Measurements from ENCODE around the gene ZBED4. TPM values are rescaled to one million over a fixed set of nuclear protein-coding genes. Genes with fewer than 3 reads are reported as not detected.

ZBED4 gene
- total and polyA plus RNA-seq, 2 experiments from 2014 or later = 8.5 to 31.9 TPM

DNA sequence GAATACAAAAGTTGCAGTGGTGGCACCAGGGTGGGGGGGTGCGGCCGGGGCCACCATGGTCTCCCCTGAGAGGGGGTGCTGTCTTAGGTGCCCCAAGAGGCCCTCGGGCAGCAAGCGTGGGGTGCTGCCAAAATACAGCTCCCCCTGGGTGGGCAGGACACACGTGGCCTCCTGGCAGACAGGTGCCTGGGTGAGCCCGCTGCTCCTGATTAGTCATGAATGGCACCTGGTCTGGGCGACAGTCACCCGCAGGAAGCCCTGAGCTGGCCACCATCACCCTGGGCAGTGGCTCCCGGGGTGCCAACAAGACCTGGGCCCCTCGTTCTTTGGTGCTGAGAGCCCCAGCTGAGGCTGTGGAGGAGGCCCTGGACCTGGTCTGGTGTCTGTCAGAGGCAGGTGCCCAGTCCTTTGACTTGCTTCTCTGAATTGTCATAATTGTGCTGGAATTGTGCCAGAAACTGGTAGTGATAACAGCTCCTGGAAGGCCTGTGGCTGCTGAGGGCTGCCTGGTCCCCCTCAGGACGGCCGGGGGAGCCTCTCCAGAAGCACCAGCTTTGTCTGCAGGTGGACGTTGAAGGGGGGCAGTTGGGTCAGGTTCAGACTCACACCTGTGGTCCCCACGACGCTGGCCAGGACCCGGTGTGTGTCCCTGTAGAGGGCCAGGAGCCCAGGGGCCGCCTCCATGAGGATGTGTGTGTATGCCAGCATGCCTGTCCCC is 49.8 kb downstream of the ZBED4 start:
- H4K20me1 ChIP-seq (replicated peaks; ENCODE audit: insufficient read depth) = no peaks in the 10 kb centered on the region
- Mint-ChIP-seq H3K36me3 (ENCODE audit: low read depth) (peaks cover 62% of the 10 kb centered on the region), H3K4me1 (0 out of 3 replicates have a peak, but pooled peaks cover 3% of the 10 kb centered on the region), H3K9me3 (peaks cover 18% of the 10 kb centered on the region), H3K27me3 (ENCODE audit: insufficient read depth, low read depth, poor library complexity) (peaks cover 18% of the 10 kb centered on the region), H3K27ac (no peak overlapping the region), H3K4me3 (no peak overlapping the region)
- ATAC-seq (no peak), DNase-seq (ENCODE audit: low spot score) (no peak)
- TF ChIP-seq EZH2phosphoT487 (IDR thresholded peaks at IDR 0.05; ENCODE audit: unreplicated experiment) (no peak), ZNF331 (CRISPR knock-in tag; IDR thresholded peaks at IDR 0.05; ENCODE audit: low read depth) (no peak)
- TF ChIP-seq, protein P1, sequence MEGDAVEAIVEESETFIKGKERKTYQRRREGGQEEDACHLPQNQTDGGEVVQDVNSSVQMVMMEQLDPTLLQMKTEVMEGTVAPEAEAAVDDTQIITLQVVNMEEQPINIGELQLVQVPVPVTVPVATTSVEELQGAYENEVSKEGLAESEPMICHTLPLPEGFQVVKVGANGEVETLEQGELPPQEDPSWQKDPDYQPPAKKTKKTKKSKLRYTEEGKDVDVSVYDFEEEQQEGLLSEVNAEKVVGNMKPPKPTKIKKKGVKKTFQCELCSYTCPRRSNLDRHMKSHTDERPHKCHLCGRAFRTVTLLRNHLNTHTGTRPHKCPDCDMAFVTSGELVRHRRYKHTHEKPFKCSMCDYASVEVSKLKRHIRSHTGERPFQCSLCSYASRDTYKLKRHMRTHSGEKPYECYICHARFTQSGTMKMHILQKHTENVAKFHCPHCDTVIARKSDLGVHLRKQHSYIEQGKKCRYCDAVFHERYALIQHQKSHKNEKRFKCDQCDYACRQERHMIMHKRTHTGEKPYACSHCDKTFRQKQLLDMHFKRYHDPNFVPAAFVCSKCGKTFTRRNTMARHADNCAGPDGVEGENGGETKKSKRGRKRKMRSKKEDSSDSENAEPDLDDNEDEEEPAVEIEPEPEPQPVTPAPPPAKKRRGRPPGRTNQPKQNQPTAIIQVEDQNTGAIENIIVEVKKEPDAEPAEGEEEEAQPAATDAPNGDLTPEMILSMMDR (conservative IDR thresholded peaks at IDR 0.05; ENCODE audit: low read depth in 2 of 2) = no peak
- no peaks in the 10 kb centered on the region for H3K9me2 ChIP-seq (ENCODE audit: insufficient read depth)
- H3K4me2 ChIP-seq = no peak overlapping the region
- H2AFZ ChIP-seq = no peak overlapping the region
- H3F3A ChIP-seq (replicated peaks; ENCODE audit: low read depth) = peaks cover 21% of the 10 kb centered on the region
- H3K4me3 ChIP-seq = no peak overlapping the region
- H3K79me2 ChIP-seq (replicated peaks; ENCODE audit: insufficient read depth) = no peaks in the 10 kb centered on the region
- H3K27me3 ChIP-seq (ENCODE audit: insufficient read depth) = no peaks in the 10 kb centered on the region
- H3K27ac ChIP-seq (ENCODE audit: low read depth) = no peak overlapping the region
- H3K36me3 ChIP-seq (ENCODE audit: insufficient read depth) = no peaks in the 10 kb centered on the region
- no peaks in the 10 kb centered on the region for H3K4me1 ChIP-seq (ENCODE audit: insufficient read depth)

DNA sequence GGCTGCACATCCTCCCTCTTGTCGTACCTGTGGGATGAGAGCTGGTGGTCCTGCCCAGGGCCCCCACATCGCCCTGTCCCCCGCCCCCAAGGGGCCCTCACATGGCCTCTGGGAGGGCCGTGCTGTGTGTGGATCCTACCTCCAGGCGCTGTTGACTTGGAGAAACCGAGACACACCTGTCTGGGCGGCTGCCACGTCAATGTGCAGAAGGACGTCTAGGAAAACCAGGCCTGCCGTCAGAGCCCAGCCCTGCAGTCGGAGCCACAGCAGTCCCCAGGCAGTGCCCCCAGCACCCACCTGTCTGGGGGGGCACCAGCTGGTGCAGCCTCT is 50.4 kb downstream of the ZBED4 start:
- peaks cover 59% of the 10 kb centered on the region for H3K36me3 Mint-ChIP-seq (ENCODE audit: low read depth)
- Histone ChIP-seq H3K79me2 (replicated peaks; ENCODE audit: insufficient read depth) (no peaks in the 10 kb centered on the region), H3K27me3 (ENCODE audit: insufficient read depth) (no peaks in the 10 kb centered on the region), H3F3A (replicated peaks; ENCODE audit: low read depth) (peaks cover 21% of the 10 kb centered on the region), H3K4me3 (no peak overlapping the region), H3K4me1 (ENCODE audit: insufficient read depth) (no peaks in the 10 kb centered on the region), H3K4me2 (no peak overlapping the region), H3K27ac (ENCODE audit: low read depth) (no peak overlapping the region), H4K20me1 (replicated peaks; ENCODE audit: insufficient read depth) (no peaks in the 10 kb centered on the region), H2AFZ (no peak overlapping the region), H3K9me2 (ENCODE audit: insufficient read depth) (no peaks in the 10 kb centered on the region), H3K36me3 (ENCODE audit: insufficient read depth) (no peaks in the 10 kb centered on the region)
- no peak overlapping the region for H3K4me3 Mint-ChIP-seq
- no peak overlapping the region for H3K27ac Mint-ChIP-seq
- TF ChIP-seq, protein P2, sequence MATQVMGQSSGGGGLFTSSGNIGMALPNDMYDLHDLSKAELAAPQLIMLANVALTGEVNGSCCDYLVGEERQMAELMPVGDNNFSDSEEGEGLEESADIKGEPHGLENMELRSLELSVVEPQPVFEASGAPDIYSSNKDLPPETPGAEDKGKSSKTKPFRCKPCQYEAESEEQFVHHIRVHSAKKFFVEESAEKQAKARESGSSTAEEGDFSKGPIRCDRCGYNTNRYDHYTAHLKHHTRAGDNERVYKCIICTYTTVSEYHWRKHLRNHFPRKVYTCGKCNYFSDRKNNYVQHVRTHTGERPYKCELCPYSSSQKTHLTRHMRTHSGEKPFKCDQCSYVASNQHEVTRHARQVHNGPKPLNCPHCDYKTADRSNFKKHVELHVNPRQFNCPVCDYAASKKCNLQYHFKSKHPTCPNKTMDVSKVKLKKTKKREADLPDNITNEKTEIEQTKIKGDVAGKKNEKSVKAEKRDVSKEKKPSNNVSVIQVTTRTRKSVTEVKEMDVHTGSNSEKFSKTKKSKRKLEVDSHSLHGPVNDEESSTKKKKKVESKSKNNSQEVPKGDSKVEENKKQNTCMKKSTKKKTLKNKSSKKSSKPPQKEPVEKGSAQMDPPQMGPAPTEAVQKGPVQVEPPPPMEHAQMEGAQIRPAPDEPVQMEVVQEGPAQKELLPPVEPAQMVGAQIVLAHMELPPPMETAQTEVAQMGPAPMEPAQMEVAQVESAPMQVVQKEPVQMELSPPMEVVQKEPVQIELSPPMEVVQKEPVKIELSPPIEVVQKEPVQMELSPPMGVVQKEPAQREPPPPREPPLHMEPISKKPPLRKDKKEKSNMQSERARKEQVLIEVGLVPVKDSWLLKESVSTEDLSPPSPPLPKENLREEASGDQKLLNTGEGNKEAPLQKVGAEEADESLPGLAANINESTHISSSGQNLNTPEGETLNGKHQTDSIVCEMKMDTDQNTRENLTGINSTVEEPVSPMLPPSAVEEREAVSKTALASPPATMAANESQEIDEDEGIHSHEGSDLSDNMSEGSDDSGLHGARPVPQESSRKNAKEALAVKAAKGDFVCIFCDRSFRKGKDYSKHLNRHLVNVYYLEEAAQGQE (IDR thresholded peaks at IDR 0.05; ENCODE audit: unreplicated experiment) = no peak
- TF ChIP-seq POLR2AphosphoS5 (IDR thresholded peaks at IDR 0.05; ENCODE audit: low read depth) = no peak
- TF ChIP-seq ZNF114 (CRISPR knock-in tag; IDR thresholded peaks at IDR 0.05) = no peak
- TF ChIP-seq EZH2 (IDR thresholded peaks at IDR 0.05; ENCODE audit: low read depth, unreplicated experiment) = no peak
- TF ChIP-seq, protein P3, sequence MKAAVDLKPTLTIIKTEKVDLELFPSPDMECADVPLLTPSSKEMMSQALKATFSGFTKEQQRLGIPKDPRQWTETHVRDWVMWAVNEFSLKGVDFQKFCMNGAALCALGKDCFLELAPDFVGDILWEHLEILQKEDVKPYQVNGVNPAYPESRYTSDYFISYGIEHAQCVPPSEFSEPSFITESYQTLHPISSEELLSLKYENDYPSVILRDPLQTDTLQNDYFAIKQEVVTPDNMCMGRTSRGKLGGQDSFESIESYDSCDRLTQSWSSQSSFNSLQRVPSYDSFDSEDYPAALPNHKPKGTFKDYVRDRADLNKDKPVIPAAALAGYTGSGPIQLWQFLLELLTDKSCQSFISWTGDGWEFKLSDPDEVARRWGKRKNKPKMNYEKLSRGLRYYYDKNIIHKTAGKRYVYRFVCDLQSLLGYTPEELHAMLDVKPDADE (IDR thresholded peaks at IDR 0.05) = no peak
- TF ChIP-seq, protein P1 (conservative IDR thresholded peaks at IDR 0.05; ENCODE audit: low read depth in 2 of 2) = no peak
- no peak for TF ChIP-seq CREB1 (CRISPR knock-in tag; IDR thresholded peaks at IDR 0.05; ENCODE audit: low read depth)
- TF ChIP-seq STAT1 (IDR thresholded peaks at IDR 0.05; ENCODE audit: unreplicated experiment) = no peak
- TF ChIP-seq EZH2phosphoT487 (IDR thresholded peaks at IDR 0.05; ENCODE audit: unreplicated experiment) = no peak
- H3K27me3 Mint-ChIP-seq (ENCODE audit: insufficient read depth, low read depth, poor library complexity) = peaks cover 18% of the 10 kb centered on the region
- 0 out of 3 replicates have a peak, but pooled peaks cover 3% of the 10 kb centered on the region for H3K4me1 Mint-ChIP-seq
- ATAC-seq = no peak
- no peak for DNase-seq (ENCODE audit: low spot score)
- peaks cover 16% of the 10 kb centered on the region for H3K9me3 Mint-ChIP-seq
